Amniotic stem cell (primary cell): ENCODE measurements around the gene SUSD2.
"Not testable (repeated sequence)": the region's sequence is repeated elsewhere in the genome, so short reads cannot be mapped to it uniquely, and the experiment has no call there.

Experiments used
- DNase-seq: peaks from one replicate; lab custom pipeline; 2025; lab: John Stamatoyannopoulos, UW

The SUSD2 gene

GRCh38 chr22:24189249-24190158 is 8.2 kb downstream of the SUSD2 start:
- DNase-seq = no peak

DNA sequence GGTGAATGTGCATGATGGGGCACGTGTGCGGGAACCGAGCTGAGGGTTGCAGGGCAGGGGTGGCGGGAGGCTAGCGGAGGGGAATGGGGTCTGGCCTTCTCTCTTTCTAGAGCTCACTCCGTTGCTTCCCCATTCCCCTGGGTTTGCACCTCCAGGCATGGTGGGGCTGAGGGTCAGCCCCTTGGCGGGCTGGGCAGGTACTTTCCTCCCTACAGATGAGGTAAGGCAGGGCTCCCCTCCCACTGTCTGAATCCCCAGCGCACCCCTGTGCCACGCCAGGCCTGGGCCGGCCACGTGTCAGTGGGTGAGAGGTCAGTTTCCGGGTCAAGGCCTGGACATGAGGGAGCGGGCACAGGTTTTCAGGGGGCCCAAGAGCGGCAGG is 8.9 kb downstream of the SUSD2 start:
- DNase-seq = no peak

- DNase-seq = no peak
Measured at GRCh38 chr22:24190596-24191208, 9.4 kb downstream of the SUSD2 start.

DNA sequence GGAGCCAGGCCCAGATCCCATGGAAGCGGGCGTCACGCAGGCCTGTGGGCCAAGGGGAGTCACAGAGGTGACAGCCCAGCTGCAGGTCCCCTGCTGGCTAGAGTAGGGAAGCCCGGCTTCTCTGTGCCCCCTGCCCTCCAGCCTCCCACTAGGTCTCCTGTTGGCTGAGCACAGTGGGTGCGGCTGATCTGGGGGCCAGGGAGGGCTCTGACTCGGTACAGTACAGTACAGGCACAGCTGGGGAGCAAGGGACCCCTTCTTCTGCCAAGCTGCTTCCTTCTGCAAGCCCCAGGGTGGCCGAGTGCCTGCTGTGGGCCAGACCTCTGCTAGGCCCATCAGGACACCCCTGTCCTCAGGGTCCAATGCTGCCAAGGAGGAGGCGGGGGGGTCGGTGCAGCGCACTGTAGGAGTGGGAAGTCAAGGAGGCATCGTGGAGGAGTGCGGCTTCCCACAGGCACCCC is 10.1 kb downstream of the SUSD2 start:
- DNase-seq = no peak

DNA sequence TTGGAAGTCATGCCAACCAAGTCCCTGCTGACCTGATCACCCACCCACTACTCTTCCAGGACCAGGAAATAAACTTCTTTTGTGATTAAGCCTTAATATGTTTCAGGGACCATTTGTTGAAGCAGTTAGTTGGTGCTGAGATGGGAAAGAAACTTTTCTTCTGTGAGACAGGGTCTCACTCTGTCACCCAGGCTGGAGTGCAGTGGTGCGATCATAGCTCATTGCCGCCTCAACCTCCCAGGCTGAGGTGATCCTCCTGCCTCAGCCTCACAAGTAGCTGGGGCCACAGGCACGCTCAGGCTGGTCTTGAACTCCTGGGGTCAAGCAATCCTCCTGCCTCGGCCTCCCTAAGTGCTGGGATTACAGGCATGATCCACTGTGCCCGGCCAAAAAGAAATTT is 10.6 kb downstream of the SUSD2 start:
- no peak for DNase-seq

- DNase-seq = no peak
Measured at GRCh38 chr22:24198682-24199052, 17.4 kb downstream of the SUSD2 start.

- no peak for DNase-seq
Measured at GRCh38 chr22:24200619-24201212, 19.4 kb downstream of the SUSD2 start.

GRCh38 chr22:24201681-24202614 is 20.7 kb downstream of the SUSD2 start:
- no peak for DNase-seq

DNA sequence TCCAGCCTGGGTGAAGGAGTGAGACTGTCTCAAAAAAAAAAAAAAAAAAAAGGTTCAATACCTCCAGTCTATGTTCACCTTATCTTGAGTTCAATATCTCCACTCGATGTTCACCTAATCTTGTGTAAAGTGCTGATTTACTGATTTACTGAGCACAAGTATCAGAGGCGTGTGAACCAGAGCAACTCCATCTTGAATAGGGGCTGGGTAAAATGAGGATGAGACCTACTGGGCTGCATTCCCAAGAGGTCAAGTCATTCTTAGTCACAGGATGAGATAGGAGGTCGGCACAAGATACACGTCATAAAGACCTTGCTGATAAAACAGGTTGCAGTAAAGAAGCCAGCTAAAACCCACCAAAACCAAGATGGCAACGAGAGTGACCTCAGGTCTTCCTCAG is 22.6 kb downstream of the SUSD2 start:
- not testable (repeated sequence) for DNase-seq

GRCh38 chr22:24205438-24206195 is 24.3 kb downstream of the SUSD2 start:
- DNase-seq = no peak

GRCh38 chr22:24206460-24207263 is 25.4 kb downstream of the SUSD2 start:
- DNase-seq = not testable (repeated sequence)

GRCh38 chr22:24207264-24208011 is 26.2 kb downstream of the SUSD2 start:
- no peak for DNase-seq

DNA sequence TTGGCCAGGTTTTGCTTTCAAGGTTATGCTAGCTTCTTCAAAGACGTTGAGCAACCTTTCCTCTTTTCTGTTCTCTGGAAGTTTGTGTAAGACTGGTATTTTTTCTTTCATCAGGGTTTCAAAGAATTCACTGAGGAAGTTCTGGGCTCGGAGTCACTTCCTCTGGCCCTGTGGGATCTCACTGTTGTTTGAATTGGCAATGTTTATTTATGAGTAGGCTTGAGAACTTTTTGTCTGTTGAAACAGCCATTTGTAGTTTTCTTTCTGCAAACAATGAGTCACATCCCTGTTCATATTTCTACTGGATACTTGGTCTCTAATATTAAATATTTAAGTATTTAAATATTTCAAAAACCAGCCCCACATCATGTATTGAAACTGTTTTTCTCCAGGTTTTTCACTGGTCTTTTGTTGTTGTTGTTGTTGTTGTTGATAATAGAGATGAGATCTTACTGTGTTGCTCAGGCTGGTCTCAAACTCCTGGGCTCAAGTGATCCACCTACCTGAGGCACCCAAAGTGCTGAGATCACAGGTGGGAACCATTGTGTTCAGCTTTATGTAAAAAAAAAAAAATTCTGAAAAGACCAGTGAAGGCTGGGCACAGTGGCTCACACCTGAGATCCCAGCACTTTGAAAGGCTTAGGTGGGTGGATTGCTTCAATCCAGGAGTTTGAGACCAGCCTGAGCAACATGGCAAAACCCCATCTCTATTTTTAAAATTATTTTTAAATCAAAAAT is 26.9 kb downstream of the SUSD2 start:
- peak; percentile 71 for DNase-seq

DNA sequence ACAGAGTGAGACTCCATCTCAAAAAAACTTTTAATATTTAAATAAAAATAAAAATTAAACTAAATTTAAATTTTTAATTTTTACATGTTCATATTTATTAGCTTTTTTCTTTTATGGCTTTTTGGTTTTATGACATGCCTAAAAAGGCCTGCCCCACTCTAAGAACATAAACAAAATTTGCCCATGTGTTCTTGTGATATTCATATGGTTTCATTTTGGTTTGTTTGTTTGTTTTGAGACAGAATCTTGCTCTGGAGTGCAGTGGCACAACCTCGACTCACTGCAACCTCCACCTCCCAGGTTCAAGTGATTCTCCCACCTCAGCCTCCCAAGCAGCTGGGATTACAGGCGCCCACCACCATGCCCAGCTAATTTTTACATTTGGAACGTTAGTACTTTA is 27.7 kb downstream of the SUSD2 start:
- DNase-seq = no peak

GRCh38 chr22:24209687-24210086 is 28.4 kb downstream of the SUSD2 start:
- DNase-seq = no peak

- not testable (repeated sequence) for DNase-seq
Measured at GRCh38 chr22:24210409-24210808, 29.1 kb downstream of the SUSD2 start.

DNA sequence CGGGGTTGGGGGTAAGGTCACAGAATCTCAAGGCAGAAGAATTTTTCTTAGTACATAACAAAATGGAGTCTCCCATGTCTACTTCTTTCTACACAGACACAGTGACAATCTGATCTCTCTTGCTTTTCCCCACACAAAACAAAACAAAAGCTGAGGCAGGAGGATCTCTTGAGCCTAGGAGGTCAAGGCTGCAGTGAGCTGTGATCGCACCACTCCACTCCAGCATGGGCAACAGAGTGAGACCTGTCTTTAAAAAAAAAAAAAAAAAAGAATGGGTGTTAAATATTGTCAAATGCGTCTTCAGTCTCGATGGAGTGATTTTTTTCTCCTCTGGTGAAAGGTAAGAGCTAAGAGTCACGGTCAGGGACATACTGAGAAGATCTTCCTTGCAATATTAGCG is 30.4 kb downstream of the SUSD2 start:
- DNase-seq = not testable (repeated sequence)

GRCh38 chr22:24213111-24213510 is 31.8 kb downstream of the SUSD2 start:
- not testable (repeated sequence) for DNase-seq
